Left renal cortex interstitium (tissue), 4 donors: Measurements from ENCODE around the gene FLACC1. TPM values are rescaled to one million over a fixed set of nuclear protein-coding genes. Genes with fewer than 3 reads are reported as not detected.

Experiments used
- DNase-seq, 4 donors: peaks; one replicate each; pipeline ENCODE4 v3.0.0-alpha.2; 2013; ENCODE audit warnings: low read depth in 4 of 4, low spot score in 2 of 4, missing footprints in 1 of 4
- polyA plus RNA-seq, 4 donors: library from polyadenylated mRNA; unstranded; fragments of 120-200 nt; gene quantifications; one replicate each; pipeline ENCODE4 v1.2.1, GENCODE V29; 2013; ENCODE audit not compliant: insufficient read length in 4 of 4

Gene FLACC1
- polyA plus RNA-seq, 4 donors = 0.48 to 4.9 (median 2.2) TPM

- DNase-seq = no peak
These were observed 76.7 kb downstream of the FLACC1 start for GRCh38 chr2:201280191-201281040.

DNA sequence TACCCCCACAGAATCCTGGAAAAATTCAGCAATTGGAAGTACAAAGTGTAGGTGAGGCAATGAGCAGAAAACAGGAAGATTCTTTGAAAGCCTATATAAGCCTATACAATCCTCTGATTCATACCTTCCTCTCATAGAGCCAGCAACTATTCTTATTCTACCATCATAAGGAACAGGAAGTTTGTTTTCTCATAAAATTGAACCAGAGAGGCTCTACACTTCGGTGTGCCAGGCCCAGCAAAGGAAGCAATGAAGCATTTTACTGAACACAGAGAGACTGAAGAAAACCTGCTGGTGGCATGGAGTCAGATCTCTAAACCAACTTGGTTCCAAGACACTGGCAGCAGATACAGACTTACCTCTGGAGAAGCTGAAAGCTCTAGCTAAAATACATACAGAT, 78.1 kb downstream of the FLACC1 start:
- no peak for DNase-seq

GRCh38 chr2:201276511-201276910, 80.6 kb downstream of the FLACC1 start:
- DNase-seq = no peak

- DNase-seq = no peak
These were observed 81.2 kb downstream of the FLACC1 start for GRCh38 chr2:201275990-201276389.

DNA sequence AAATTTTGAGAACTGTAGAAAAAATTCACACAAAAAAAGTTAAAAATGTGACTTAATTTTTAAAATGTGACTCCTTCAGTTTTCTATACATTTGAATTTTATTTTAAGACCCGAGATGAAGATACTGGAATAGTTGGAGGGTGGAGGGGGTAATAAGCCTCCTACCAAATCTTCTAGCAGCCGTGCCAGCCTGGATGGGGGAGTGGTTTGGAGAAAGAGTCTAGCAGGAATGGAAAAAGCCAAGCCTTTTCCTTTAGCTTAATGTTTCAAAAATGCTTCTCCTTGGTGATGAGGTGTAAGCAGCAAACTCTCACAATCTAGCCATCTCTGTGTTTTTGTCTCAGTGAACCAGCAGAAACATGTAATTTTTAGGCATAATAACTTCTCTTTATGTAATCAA, 82.1 kb downstream of the FLACC1 start:
- no peak for DNase-seq

DNA sequence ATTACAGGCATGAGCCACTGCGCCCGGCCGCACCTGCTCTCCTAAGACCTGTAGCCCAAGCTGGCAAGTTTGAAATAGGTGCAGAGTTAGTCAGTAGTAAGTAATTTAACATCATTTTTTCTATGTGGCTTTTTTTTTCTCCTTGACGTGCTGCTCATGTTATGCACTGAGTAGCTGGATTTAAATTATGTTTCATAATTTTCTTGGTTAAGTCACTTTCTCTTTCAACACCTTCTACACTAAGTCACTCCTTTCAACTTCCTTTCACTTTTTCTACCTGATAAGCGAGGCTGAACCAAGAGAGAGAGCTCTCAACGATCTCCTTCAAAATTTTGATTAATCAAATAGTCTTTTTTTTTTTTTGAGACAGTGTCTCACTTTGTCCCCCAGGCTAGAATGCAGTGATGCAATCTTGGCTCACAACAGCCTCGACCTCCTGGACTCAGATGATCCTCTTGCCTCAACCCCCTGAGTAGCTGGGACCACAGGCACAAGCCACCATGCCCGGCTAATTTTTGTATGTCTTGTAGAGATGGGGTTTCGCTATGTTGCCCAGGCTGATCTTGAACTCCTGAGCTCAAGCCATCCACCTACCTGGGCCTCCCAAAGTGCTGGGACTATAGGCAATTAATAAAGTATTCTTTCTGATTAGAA, 83.7 kb downstream of the FLACC1 start:
- DNase-seq = no peak

- no peak for DNase-seq
These were observed 85.2 kb downstream of the FLACC1 start for GRCh38 chr2:201271917-201272316.

GRCh38 chr2:201270293-201271001, 86.7 kb downstream of the FLACC1 start:
- DNase-seq = no peak

DNA sequence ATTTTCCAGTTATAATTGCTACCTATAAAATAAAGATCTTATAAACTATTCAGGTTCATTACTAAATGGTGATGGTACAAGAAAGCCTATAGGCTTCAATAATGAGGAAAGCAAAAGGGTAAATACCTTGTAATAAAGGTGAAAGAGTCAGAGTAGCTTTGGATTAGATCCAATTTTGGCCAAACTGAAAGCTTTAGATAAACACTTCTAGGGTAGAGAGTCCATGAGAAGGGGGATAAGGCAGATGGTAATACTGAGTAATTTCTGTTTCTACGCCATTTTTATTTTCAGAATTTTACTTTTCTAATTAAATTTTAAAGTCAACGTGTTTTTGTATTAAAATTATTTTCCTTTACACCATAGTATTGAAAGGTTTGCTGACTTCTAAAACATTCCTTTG, 87.4 kb downstream of the FLACC1 start:
- DNase-seq = no peak

- no peak for DNase-seq
These were observed 89.7 kb downstream of the FLACC1 start for GRCh38 chr2:201267278-201268030.

DNA sequence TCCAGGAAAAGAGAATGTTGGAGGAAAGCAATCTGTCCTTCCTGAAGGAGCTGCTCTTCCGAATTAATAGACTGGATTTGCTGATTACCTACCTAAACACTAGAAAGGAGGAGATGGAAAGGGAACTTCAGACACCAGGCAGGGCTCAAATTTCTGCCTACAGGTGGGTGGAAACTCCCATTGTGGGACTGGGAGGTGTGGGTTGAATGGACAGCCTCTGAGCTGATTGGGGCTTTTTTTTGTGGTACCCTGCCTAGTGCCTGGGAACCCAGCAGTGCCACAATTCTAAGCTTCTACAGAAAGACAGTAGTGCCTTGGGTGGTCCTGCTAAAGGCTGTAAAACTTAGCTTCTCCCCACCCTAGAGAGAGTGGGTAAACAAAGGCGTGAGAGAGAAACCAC, 90.5 kb downstream of the FLACC1 start:
- no peak for DNase-seq

- no peak for DNase-seq
These were observed 92.5 kb downstream of the FLACC1 start for GRCh38 chr2:201264472-201265173.

- DNase-seq = no peak
These were observed 93.4 kb downstream of the FLACC1 start for GRCh38 chr2:201263779-201264178.

- no peak for DNase-seq
These were observed 94.4 kb downstream of the FLACC1 start for GRCh38 chr2:201262718-201263117.

DNA sequence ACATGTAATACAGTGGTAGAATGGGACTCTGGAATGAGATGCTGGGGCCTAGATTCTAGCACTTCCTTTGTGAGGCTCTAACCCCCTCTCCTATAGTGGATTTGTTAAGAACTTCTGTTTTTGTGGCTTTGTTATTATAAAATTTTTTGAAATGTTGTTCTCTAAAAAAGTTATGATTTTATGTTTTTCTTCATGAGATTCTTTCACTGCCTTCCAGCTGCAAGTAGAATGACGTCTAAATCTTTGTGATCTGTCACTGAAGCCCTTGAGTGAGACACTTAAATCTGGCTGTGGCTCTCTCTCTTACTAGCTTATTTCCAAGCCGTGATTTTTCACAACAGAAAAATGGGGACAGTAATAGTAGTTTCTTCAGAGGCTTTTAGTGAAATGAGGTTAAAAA, 95.2 kb downstream of the FLACC1 start:
- no peak for DNase-seq

DNA sequence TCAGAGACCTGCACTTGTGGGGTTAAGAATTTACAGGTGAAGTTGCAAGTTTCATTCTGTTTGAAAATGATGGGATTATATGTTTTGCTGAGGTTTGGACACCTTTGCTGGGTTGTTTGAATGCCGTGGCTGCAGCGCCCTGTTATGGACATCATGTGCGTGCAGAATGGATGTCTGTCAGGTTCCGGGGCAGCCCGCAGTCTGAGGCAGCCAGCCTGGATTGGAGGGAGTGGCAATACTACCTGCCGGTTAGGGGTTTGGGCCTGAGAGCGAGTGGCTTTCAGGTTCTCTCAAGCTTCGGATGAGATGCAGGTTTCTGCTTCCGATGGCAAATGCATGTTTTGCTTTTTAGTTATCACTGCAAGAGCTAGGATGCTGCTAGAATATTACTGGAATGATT, 95.7 kb downstream of the FLACC1 start:
- DNase-seq = no peak

DNA sequence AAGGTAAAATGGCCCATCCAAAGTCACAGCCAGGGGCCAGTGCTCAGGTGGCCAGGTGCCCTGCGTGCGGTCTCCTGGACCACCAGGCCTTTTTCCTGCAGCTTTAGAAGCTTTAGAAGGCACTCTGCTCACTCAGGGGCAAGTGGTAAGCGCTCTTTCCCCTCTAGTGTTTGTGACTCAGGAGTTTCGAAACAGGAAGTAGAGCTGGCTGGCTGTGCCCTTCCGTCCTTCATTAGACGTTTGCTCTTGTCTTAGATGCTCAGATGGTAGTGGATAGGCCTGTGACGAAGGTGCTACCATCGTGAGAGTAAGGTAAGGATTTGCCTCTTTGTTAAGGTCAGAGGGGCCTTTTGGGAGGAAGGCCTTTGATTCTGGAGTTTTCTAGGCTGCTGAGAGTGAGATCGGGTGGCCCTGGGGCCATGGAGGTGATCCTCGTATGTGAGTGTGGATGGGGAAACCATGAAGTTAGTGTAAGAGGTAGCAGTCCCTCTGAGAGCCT, 96.8 kb downstream of the FLACC1 start, which contains the start of gene CASP8:
TSS of gene CASP8 (plus strand) at position 235 of the 499 bp plus-strand sequence. CDS start 5,951 bp downstream, outside the sequence.
- DNase-seq = no peak

DNA sequence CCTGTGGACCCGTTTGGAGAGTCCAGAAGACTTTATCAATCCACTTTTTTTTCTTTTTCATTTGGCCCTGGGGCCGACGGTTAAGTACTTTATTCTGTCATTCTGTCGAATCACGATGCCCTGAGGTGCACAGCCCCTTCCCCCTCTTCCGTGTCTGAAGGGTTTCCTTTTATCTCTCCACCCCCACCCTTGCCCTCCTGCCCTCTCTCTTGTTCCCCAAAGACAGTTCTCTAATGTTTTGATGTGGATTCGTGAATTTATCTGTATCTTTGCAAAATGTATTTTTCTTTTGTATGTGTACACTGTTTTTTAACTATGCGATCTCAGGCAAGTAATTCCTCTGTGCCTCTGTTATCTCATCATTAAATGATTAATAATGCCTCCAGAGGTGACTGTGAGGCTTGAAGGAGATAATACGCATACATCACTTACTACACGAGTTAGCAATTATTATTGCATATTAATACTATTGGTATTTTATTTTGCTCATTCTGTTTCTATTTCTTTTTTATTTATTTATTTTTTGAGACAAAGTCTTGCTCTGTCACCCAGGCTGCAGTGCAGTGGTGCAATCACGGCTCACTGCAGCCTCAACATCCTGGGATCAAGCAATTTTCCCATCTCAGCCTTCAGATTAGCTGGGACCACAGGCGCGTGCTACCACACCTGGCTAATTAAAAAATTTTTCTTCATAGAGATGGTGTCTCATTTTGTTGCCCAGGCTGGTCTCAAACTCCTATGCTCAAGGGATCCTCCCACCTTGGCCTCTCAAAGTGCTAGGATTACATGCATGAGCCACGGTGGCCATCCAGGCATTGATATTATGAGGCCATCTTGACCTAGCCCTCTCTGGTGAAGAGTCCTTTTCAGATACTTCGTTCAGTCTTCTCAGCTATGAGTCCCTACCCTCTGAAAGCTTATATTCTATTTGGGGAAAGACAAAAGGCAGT, 98.2 kb downstream of the FLACC1 start:
- DNase-seq = no peak
